GM18517 (cell line): ENCODE data around the gene ABCA4.

Source experiments
- ATAC-seq: cut with Tn5 transposase; IDR thresholded peaks from one replicate; pipeline ENCODE4 v1.9.1; 2021; ENCODE audit warnings: mild to moderate bottlenecking, moderate library complexity; ENCODE audit not compliant: unreplicated experiment

The ABCA4 gene

DNA sequence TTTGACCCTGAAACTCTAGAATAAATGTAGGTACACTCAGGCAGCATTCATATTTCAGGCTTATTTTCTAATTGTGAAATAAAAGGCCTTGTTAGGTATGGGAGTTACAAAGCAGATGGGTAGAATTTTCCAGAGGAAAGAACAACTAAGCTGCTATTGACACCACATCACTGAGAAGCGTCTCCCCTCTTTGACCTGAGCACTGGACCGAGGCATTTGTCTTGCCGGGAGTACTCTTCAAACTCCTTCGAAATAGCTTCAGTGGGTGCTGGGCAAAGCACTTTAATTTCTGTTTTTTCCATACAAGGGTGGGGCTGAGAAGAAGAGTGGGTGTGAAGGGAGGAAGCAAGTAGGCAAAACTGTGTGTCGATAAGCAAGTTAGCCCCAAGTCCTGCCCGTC is 36.4 kb downstream of the ABCA4 start:
- no peak for ATAC-seq

DNA sequence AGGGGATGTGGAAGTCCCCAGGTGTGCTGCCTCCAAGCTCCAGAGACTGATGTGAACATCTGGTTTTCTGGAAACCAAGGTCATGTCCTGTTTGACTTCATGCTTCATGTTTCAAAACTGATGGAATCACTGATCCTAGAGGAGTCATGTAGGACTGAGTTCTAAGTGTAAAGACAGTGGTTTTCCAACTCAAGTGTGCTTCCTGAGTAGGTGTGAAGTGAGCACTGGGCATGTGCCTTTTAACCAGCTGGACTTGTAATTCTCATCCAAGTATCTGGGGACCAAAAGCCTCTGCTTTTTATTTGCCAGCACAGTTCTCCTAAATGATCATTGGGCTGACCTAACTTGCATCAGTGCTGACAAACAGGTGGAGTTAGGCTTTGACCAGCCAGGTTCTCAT is 36.9 kb downstream of the ABCA4 start:
- ATAC-seq: no peak

DNA sequence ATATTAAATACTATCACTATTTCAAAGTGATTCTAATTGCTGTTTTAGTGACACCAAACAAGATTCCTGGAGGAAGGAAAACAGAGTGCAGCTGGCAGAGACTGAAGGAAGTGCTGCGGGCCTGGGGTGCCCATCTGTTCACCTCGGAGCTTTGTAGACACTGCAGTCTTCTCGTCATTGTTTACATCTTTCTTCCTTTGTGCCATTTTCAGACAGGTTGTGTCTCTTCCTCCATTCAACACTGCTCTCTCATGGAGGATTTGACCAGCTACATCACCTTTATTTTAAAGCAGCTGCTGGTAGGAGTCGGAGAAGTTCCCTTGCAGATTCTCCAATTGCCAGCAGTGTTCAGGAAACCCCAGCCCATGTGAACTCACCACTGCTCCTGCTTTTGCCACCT is 37.3 kb downstream of the ABCA4 start:
- no peak for ATAC-seq

DNA sequence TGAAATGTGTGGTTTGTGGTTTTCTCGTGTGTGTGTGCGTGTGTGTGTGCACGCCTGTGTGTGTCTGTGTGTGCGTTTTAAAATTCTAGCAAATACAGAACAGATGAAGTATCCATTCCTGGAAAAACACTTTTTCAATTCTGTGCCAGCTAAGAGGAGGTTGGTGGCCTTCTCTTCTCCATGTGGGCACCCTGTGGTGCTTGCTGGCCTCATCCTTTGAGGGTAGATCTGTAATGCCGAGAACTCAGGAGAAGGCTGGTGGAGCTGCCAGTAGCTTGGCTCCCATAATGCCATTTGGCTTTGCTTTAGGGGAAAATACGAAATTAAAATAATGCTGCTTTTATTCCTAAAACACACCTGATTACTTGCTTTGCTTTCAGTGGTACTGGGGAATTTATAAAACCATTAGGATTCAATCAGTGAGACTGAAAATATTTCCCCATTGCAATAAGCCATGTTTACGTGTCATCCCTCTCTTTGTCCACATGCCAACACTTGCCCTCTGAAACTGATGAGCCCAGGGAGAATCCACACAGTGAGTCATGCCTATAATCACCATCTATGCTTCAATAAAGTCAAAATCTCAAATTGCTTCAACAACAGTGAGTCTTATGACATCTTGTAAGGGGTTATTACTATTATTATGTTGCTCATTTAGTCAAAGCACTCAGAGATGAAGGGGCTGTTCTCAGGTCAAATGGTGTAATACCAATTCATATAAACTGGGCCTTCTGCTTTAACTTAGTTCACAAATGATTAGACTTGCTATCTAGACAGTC is 39.2 kb downstream of the ABCA4 start:
- ATAC-seq: no peak

DNA sequence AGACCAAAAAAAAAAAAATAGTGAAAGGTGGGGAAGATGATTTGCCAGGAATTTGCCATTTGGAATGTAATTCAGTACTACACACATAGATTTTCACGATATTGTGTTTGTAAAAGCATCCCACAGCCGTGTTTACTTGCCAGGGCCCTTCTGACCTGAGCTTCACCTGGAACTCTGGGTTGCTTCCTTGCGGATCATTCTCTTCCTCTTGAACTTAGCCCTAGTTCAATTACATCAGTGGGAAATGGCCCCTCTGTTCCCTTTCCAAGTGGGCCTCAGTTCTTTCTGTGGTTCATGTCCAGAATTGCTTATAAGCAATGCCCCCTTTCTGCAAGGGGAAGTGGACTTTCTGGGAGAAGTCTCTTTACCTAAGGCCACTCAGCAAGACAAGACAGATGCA is 41.0 kb downstream of the ABCA4 start:
- ATAC-seq: no peak

DNA sequence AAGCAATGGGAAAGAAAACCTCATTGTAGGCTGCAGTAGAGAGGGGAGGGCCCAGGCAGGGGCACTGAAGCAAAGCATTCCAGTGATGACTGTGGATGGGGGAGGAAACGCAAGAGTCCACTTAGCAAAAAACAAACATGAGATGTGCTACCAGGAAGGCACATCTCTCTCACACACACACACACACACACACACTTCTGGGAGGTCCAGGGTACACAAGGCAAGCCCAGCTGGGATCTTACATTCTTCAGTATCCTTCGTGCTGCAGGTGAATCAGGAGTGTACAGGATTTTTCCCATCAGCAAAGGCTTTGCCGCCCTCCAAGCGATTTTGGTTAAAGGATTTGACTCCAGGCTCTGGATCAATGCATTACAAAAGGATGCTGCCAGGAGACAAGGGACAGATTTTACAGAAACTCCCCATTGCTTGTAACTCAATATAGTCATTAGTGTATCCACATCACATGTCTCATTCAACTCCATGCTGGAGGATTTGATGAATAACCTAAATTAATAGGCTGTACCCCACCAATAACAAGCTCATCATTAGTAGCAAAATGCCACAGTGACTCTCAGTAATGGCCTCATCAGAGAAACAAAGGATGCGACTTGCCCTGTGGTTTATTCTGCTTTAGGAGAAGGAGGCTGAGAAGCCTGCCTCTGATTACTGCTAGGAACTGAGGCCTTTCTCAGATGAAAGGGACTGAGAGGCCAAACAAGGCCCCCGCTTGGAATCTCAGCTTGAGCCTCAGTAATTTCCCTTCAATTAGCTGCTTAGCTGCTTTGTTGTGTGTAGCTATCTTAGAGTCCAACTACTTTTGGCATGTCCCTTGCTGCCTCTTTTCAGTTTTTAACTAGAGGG is 41.6 kb downstream of the ABCA4 start:
- ATAC-seq: no peak

DNA sequence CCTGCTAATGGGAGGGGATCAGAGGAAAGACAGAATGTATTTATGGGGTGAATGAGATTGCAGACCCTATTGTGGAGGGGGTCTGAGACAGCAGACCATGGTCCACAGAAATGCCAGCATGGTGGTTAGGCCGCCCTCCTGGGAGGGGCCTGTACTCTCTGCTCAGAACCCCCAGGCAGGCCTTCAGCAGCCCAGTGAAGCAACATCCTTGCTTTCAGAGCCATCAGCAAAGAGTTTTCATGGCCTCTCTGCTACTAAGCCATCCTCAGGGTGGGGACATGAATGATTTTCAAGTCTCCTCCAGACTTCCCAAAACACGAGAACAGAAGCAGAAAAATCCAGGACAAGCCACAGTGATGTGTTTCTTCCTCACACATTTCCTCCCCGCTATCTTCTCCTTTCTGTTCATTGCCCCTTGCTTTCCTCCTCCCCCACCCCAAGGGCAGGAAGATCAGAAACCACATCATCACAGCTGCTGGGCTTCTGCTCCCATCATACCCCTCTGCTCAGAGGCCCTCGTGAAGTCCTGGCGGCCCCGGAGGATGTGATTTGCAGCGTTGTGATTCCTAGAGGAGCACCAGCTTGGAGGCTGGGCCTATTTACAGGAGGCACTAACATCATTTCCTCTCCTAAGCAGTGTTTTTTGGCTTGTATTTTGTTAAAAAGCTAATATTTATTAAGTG is 48.0 kb downstream of the ABCA4 start:
- no peak for ATAC-seq

DNA sequence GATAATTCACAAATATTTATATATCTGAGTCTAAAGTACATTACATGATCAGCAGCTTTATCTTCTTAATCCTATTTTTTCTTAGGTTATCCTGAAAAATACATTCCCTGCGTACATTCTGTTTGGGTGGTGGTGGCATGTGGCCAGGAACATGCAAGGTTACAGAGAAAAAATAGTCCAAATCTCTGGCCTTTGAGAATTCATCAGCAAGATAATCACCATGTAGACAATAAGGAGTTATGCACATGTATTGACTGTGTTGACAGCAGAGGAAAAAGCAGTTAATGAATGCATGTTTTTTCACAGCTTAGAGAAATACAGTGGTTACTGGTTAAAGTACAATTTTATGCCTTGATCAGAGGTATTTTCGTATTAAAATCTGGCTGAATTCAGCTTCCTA is 49.0 kb downstream of the ABCA4 start:
- no peak for ATAC-seq

DNA sequence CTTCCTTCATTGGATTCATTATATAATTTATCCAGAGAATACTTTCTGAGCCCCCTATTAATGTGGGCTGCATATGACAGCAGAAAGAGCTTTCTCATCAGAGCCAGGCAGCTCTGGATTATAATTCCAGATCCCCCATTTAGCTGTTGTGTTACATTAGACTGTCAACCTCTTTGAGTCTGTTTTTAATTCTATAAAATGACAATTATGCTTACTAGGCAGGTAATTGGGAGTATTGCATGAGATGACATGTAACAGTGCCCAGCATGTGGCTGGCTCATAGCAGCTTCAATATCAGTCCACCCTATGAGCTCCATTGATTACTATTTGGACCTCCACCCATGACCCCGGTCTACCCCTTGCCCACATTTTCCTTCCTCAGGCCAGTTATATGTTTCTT is 49.6 kb downstream of the ABCA4 start:
- ATAC-seq: no peak

DNA sequence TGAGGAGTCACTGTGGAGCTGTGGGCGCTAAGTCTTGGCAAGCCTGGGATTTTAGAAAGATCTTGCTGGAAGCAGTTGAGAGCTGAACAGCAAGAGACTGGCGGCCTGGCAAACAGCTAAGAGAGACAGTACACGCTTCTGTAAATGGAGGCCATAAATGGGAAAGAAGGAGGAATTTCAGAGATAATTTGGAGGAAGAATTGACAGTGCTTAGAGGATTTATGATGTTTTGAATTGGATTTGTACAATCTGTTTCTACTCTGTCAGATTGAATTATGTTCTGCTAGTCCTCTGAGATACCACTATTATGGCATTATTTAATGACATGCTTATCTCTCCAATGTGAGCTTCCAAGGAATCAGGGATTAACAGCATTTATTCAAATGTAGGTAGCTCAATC is 50.1 kb downstream of the ABCA4 start:
- no peak for ATAC-seq

DNA sequence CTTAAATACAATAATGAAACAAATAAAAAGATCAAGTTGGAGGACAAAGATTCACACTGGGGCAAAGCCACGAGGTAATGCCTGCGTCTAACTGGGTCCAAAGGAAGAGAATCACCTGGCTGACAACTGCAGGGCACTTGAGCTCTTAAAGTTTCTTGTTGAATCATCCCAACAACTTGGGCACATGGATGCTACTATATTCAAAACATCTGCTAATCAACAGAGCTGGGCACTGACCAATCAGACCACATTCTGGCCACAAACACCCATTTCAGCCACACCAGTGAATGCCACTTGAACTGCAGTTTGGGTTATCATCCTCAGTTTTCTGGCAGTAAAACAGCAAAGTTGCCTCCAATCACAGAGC is 51.0 kb downstream of the ABCA4 start:
- ATAC-seq: no peak

DNA sequence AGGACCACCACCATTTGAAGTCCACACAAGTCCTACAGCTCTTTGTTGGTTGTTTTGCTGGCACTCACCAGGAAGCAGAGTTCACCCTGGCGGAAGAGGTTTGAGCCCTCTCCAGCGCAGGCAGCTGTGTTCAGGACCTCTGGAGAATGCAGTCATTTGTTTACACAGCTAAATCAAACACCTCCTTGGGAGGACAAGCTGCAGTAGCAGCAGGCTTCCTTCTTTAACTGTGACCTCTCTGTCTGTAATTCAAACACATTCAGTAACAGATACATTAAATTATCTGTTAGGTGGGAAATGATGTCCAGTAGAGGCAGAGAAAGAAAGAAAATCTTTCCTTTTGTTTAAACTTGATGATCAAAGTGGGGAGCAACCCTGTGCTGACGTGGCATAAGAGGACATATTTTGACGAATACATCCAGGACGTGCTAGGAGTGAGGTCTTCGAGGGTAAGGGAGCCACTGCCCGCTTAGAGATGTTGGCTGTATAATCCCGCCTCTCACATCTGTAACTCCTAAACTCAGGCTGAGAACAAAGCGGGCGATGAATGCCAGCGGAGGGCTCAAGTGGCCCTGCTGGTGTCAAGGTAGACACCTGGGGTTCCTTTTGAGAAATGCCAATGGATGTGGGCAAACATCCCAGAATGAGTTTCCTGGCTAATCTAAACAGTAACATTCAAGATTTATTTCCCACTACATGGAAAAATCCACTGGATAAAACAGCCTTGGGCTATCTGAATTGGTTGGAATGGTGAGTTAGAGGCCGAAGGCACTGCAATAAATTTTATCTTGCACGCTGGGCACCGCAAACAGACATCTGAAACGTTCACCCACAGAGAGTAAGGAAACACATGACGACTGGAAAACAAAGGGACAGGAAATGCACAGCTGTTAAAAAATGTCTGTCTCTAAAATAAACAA is 51.7 kb downstream of the ABCA4 start:
- no peak for ATAC-seq

DNA sequence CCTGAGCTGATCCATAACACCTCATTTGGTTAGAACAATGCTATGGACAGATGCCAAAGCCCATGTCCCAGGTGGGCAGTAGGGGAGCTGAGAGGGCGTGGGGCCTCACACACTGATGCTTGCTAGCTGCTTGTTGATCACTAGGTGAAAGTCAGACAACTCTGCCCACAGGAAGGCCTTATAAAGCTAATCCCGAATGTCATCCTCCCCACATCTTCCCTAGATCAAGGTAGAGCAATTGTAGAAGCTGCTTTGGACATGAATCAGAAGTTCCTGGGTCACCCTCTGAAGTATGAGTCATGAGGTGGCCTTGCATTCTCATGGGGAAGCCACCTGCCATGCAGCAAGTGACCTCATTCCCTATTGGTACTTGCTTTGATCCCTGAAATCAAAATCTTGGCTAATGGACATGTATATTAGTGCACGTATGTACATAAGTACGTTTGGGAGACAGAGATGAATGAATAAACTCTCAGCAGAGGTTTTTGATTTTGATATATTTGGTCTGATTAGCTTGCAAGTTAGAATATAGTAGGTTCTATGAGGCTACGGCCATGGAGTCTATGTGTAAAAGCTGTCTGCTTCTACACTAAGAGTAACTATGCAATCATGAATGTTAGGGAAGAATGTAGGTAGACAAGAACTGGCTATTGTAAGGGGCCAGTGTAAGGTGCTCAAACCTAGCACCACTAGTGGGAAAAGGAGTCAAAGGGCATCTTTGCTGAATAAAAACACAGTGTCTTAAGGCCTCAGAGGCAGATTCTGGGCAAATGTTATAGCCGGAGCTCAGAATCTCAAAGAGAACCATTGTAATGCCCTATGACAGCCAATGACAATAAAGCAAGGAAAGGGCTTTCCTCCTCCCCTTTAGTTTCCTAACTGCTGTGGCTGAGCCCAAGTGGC is 52.6 kb downstream of the ABCA4 start:
- no peak for ATAC-seq

DNA sequence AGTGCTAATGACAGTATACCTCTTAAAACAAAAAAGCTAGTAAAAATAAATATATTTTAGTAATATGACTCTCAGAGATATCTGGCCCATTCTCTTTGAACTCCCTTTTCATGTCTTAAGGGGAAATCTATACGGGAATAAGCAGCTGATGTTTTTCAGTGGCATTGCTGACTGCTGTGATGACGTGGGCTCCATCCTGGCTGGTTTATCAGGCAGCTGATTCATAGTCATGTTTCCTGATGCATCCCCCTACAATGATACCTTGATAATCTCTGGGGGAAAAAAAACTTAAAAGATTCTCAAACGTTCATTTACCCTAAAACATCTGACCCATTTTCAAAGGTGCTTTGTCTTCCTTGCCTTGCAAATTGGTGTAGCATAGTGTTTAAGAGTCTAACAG is 53.8 kb downstream of the ABCA4 start:
- ATAC-seq: no peak

DNA sequence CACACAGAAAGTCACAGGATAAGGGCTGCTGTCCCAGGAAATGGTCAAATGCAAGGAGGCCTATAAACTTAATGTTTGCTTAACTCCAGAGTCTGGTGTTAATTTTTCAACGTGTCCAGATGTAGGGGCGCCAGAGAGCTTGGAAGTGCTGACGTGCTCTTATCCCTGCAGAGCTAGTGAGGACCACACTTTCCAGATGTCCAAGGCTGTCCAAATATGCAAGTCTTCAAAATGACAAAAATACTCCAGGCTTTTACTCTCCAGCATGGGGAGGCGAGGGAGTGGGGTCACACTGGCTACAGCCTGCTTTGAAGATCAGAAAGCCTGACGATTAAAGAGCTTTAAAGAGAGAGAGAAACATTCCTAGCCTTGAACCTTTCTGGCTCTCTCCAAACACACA is 57.6 kb downstream of the ABCA4 start:
- ATAC-seq: no peak

DNA sequence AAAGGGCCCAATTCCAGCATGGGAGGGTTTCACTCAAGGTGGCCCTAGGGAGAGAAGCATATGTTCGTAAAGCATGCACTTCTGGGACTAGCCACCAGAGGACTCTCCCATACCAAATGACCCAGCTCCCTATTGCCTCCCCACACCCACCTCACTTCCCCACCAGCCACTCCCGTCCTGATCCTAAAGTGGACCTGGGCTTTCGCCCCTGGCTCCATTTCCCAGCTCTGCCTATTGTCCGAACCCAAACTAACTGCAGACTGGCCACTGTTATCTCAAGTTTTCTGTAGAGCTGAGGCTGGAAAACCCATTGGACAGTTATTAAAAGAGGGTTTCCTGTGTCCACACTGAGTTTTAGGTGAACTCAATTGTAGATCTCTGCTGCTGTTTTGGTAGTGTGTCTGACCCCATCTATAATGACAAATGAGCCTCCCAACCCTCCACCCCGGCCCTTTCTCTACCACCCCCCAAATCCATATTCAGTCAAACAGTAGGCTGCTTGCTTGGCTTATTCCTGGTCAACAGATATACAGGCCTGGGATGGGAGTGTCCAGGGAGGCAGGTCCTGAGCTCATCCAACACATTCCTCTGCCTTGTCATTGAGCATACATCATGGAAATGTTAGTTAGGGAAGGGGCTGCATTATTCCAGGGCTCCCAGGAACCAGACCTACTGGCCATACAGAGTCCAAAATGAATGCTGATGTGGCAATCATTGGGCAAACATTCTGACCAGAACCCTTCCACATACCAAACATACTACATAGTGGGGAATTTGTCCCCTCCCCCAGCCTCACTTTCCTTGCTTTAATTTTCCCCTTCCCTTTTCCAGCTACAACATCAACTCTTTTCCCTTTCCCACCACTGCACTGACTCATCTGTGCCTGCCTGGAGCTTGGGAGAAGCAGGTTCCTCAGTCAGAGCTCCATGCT is 59.2 kb downstream of the ABCA4 start:
- no peak for ATAC-seq

DNA sequence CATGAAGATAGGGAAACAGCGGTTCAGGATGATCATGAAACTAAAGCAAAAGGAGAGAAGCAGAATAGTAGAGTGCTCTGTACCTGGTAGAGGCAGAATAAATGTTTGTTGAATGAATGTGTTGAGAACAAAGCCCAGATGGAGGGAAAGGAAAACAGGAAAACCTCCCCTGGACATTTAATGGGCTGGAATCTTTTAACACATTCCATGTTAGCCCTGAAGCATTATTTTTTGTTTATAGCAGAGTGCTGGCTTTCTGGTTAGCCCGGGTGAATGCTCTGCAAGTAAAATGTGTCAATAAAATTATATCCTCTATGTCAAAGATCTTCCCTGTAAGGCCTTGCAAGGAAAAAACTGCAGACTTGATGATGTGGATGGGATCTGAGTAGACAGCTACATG is 60.2 kb downstream of the ABCA4 start:
- ATAC-seq: no peak

DNA sequence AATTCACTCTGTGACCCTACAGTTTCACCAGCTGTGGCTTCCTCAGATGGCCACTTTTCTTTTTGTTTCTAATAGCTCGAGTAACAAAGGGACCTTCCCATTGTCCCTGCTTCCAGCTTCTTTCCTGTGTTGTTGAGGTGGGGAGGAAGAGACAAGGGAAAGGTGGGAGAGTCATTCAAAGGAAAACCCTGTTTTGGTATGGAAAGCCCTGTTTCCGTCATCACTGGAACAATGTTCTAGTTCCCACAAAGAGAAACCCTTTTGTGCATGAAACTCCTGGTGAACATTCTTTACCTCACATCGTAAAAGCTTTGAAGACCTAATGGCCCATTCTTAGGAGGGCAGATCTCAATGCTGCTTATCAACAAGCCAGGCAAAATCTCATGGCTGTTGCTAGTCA is 62.2 kb downstream of the ABCA4 start:
- no peak for ATAC-seq

DNA sequence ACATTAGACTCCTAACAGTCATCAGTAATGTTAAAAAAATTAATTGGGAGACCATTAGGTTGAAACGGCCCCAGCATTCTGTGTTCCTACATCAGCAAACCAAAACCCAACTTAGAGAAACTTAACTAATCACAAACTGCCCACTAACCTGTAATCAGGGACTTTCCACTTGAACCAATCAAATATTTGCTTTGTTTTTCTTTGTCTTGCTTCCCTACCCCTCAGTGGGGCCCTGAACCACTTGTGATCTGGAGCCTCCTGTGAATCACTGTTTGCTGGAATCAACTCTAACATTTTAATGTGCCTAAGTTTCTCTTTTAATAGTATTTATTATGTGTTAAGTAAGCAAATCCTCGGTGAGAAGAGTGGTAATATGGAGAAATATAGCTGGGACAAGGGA is 64.0 kb downstream of the ABCA4 start:
- ATAC-seq: no peak
